ENCODE results near the gene PHF13.

The PHF13 gene

GRCh38 chr1:6602669-6603237 lies 10.8 kb upstream of the PHF13 start, which contains the start of gene KLHL21:
Gene KLHL21 (minus strand): TSS chr1:6602869. CDS start chr1:6602817, 52 bp downstream.
- DNase-seq (ENCODE audit: low read depth), result peak; percentile 81
- H3K4me3 ChIP-seq (ENCODE audit: control insufficient read depth, low read depth, low read length), result peak within 1 kb of the TSS; percentile 93
- no peak for TF ChIP-seq CTCF (conservative IDR thresholded peaks at IDR 0.05; ENCODE audit: control insufficient read depth, insufficient read depth, low read depth, low read length)

- TF ChIP-seq CTCF (conservative IDR thresholded peaks at IDR 0.05; ENCODE audit: control insufficient read depth, insufficient read depth, low read depth, low read length), result no peak
- H3K4me3 ChIP-seq (ENCODE audit: control insufficient read depth, low read depth, low read length), result peak overlapping the region; percentile 38
- DNase-seq (ENCODE audit: low read depth), result peak; percentile 83
Observed at GRCh38 chr1:6603238-6603914, 10.2 kb upstream of the PHF13 start.

GRCh38 chr1:6603915-6604558 lies 9.5 kb upstream of the PHF13 start:
- DNase-seq (ENCODE audit: low read depth), result peak; percentile 91
- H3K4me3 ChIP-seq (ENCODE audit: control insufficient read depth, low read depth, low read length), result peak overlapping the region; percentile 38
- no peak for TF ChIP-seq CTCF (conservative IDR thresholded peaks at IDR 0.05; ENCODE audit: control insufficient read depth, insufficient read depth, low read depth, low read length)

- no peak for TF ChIP-seq CTCF (conservative IDR thresholded peaks at IDR 0.05; ENCODE audit: control insufficient read depth, insufficient read depth, low read depth, low read length)
- DNase-seq (ENCODE audit: low read depth), result peak; percentile 32
- peak overlapping the region; percentile 67 for H3K4me3 ChIP-seq (ENCODE audit: control insufficient read depth, low read depth, low read length)
Observed at GRCh38 chr1:6612641-6613360, 730 bp upstream of the PHF13 start.

GRCh38 chr1:6614019-6614928 lies 743 bp downstream of the PHF13 start:
- peak overlapping the region; percentile 61 for H3K4me3 ChIP-seq (ENCODE audit: control insufficient read depth, low read depth, low read length)
- no peak for TF ChIP-seq CTCF (conservative IDR thresholded peaks at IDR 0.05; ENCODE audit: control insufficient read depth, insufficient read depth, low read depth, low read length)
- no peak for DNase-seq (ENCODE audit: low read depth)
